Fibroblast of villous mesenchyme (primary cell): ENCODE data around the gene BHLHE41. TPM values are rescaled to one million over a fixed set of nuclear protein-coding genes. Genes with fewer than 3 reads are reported as not detected.

Source experiments
- DNase-seq: peaks from one replicate; pipeline ENCODE4 v3.0.0-alpha.2; 2010; ENCODE audit warnings: low read depth
- H3K4me3 ChIP-seq: 2 replicates; pipeline ENCODE4 v1.5.1; 2011; ENCODE audit warnings: low read depth, mild to moderate bottlenecking, low read length
- CTCF ChIP-seq: IDR thresholded peaks from 2 replicates; pipeline ENCODE4 v1.5.1; 2012; ENCODE audit warnings: low read depth, mild to moderate bottlenecking, low read length; ENCODE audit not compliant: insufficient read depth
- total RNA-seq: library from RNA; depleted of rRNA; stranded (reverse); fragments of >200 nt; gene quantifications from 2 replicates; pipeline ENCODE4 v1.2.3, GENCODE V29; 2012

Gene BHLHE41
- total RNA-seq, 1 donor, result 8.2 TPM

- peak; percentile 74 for DNase-seq
- no peak overlapping the region for H3K4me3 ChIP-seq
- peak; percentile 97 for TF ChIP-seq CTCF
These were observed 27.6 kb downstream of the BHLHE41 start for GRCh38 chr12:26097046-26097878.

- no peak for TF ChIP-seq CTCF
- no peak overlapping the region for H3K4me3 ChIP-seq
- no peak for DNase-seq
These were observed 28.8 kb downstream of the BHLHE41 start for GRCh38 chr12:26096036-26096435.

GRCh38 chr12:26095186-26095585 is 29.7 kb downstream of the BHLHE41 start:
- no peak overlapping the region for H3K4me3 ChIP-seq
- TF ChIP-seq CTCF, result no peak
- no peak for DNase-seq

GRCh38 chr12:26092346-26093105 is 32.3 kb downstream of the BHLHE41 start:
- no peak for TF ChIP-seq CTCF
- H3K4me3 ChIP-seq, result no peak overlapping the region
- no peak for DNase-seq

GRCh38 chr12:26091822-26092221 is 33.0 kb downstream of the BHLHE41 start:
- peak; percentile 39 for TF ChIP-seq CTCF
- H3K4me3 ChIP-seq, result no peak overlapping the region
- no peak for DNase-seq

GRCh38 chr12:26090836-26091510 is 33.9 kb downstream of the BHLHE41 start:
- no peak for TF ChIP-seq CTCF

More at GRCh38 chr12:26090836-26091510, 33.9 kb downstream of the BHLHE41 start:
- DNase-seq, result no peak
- no peak overlapping the region for H3K4me3 ChIP-seq
